H54 (cell line): ENCODE measurements around the gene ST3GAL5.

ENCODE experiments used
- DNase-seq: peaks from one replicate; pipeline ENCODE4 v3.0.0; 2011; ENCODE audit warnings: low spot score, mixed read lengths; ENCODE audit not compliant: insufficient read length
- FAIRE-seq: peaks from 3 replicates; lab custom pipeline; 2011; peaks lifted over from hg19 to GRCh38; lab: Jason Lieb, UNC
- POLR2A ChIP-seq: IDR thresholded peaks from 2 replicates; pipeline ENCODE4 v1.6.1; 2011; ENCODE audit warnings: low read depth, mild to moderate bottlenecking, low read length

The ST3GAL5 gene

DNA sequence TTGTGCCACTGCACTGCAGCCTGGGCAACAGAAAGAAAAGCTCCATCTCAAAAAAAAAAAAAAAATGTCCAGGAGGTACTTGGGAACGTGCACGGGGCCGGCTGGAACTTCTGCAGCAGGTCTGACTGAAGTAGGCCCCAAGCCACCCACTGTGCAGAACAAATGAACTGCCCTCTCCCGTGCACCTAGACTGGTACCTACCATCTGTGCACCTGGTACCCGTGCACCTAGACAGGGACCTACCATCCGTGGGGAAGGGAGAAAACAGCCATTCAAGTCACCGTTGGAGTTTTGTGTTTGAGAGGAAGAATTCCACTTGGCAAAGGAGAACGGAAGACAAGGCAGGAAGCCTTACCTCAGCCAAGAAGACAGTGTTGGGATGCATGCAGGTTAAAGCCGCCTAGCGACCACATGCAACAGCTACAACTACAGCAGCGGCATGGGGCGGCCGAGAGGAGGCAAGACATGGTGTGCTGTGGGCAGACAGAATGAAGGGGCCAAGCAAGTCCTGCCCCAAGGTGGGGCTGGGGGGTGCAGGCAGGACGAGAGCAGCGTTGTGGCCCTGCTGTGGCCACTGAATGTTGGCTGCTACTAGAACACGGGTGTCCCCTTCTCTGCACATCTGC is 16.1 kb downstream of the ST3GAL5 start:
- no peak for FAIRE-seq

DNA sequence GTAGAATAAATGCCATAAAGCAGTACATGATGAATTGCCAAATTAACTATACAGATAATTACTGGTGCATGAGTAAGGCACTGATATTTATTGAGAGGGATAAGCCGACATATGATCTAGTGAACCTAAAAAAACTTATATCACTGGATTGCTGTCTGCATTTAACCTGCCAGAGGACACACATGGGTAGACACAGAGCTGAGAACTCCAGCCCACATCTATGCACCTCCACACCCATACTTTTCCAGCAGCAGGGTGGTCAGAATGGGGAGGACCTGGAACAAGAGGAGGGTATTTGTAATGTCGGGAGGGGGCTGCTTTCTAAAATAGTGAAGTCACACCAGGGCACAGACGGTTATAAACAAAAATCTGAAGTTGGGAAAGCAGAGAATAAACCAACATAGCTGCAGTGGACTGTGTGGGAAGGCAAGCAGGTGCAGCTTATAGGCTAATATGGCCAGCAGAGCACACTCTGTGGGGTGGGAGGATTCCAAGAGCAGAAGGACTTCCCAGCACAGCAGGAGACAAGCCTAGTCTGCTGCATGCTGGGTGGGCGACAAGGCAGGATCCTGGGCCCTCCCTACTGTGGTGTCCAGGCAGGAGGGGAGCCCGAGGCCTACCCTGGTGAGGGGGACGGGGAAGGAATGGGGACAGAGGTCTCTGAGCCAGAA is 17.2 kb downstream of the ST3GAL5 start:
- no peak for DNase-seq
- no peak for TF ChIP-seq POLR2A
- FAIRE-seq: no peak

More for the DNA sequence above, 16.1 kb downstream of the ST3GAL5 start:
- TF ChIP-seq POLR2A: no peak
- DNase-seq: no peak

DNA sequence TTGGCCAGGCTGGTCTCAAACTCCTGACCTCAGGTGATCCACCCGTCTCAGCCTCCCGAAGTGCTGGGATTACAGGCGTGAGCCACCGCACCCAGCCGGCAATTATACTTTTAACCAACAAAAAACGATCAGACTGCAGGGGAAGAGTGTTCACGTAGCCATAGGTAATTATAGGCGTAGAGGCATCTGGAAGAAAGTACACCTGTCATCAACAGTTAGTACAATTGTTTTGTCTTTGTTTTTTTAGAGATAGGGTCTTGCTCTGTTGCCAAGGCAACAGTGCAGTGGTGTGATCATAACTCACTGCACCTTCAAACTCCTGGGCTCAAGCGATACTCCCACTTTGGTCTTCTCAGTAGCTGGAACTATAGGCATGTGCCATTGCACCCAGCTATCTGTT is 20.0 kb downstream of the ST3GAL5 start:
- DNase-seq (no peak), FAIRE-seq (no peak)
- TF ChIP-seq POLR2A: no peak

DNA sequence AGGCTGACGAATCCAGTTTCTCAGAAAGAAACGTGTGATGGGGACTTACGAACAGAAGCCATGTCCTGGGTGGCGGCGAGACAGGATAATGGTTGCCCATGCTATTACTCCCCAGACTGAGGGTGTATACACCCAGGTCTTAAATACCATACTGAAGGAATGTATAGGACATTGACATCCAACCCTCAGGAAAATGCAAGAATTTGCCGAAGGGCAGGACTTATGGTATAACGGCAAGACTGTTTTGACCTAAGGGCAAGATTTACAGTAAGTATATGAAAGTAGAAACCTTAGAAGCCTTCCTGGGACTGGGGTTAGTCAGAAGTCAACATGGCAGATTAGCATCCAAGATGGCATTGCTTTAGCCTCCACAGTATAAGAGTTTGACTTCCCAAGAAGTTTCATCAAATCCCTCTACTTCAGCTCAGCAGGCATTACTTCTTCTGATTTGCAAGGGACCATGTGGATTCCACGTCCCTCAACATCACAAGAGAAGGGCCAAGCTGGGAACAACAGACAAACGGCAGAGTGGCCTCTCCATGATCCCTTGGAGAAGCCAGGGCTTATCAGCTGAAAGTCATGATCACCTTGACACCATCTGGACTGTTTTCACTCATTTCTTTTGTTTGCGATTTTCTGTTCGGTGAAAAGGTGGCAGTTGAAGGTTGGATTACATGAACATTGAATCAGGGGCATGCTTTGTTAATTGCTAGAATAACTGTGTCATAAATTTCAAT is 21.1 kb downstream of the ST3GAL5 start:
- DNase-seq (no peak), FAIRE-seq (no peak)
- no peak for TF ChIP-seq POLR2A

DNA sequence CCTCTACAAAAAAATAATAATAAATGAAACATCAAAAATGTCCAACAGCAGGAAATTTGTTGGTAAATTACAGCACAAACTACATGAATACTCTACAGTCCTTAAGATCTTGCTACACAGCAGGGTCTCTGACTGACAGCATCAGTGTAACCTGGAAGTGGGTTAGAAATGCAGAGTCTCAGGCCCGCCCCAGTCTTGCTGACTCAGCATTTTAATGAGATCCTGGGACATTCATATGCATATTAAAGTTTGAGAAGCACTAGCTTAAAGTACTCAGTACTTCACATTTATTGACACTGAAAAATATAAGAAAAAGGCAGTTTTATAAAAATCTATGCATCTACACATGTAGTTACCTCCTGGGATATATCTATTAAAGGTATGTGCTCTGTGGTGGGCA is 21.7 kb downstream of the ST3GAL5 start:
- DNase-seq (no peak), FAIRE-seq (no peak)
- no peak for TF ChIP-seq POLR2A

DNA sequence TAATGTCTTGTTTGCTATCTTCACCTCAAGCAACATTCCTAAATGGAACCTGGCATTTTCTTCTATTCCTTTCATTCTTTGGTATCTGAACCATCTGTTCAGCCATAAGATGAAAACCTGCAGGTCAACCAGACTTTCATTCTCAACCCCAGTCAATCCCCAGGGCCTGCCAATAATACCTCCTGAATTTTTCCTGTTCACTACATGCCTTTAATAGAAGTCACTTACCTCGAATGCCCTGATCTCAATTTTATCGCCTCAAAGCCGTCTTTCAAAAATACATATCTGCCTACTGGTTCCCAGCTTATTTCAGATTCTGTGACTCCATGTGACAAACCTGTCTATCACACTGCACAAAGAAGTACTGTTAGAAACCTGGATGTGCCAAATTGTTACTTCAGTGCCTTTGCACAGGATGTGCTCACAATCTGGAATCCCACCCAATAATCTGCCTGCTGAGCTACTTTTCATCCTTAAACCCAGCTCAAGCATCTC is 22.6 kb downstream of the ST3GAL5 start:
- TF ChIP-seq POLR2A: no peak
- DNase-seq (no peak), FAIRE-seq (no peak)

DNA sequence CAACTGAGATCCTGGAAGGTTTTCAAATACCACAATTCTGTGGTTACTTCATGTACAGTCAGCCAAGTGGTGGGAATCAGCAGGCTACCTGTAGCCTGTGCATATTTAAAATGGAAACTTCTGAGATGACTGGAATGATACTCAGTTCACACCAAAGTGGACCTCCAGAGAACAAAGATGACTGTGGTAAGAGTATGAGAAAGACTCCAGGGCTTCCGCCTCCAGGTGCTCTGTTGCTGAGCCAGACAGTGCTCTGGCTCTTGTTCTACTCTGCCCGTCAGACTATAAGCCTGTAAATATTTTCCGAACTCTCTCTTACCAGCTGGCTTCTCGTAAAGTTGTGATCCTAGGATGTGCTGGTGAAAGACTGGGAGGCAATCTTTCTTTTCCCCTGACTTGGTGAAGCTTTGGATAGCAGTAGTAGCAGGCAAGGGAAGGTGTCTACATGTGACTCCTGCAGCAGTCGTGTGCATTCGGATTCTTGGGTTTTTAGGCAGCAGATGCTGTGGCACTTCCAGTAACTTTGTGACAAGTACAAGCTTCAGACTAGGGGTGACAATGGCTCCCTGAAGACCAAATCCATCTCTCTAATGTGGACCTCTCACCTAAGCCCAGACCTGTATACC is 23.1 kb downstream of the ST3GAL5 start:
- DNase-seq (no peak), FAIRE-seq (no peak)
- TF ChIP-seq POLR2A: no peak

DNA sequence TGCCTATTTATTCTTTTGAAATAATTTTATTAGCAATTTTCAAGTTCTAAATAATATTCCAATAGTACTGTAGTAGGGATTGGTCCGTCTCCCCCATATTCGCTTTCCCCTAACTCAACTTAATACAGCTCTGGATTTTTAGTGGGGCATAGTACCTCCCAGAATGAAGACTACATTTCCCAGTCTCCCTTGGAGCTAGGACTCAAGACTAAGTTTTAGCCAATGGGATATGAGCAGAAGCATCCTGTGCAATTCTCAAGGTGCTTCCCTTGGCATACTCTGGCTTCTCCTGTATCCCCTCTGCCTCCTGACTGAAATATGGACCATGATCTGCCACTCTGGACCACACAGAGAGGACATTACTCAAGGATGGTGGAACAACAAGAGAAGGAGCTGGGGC is 24.1 kb downstream of the ST3GAL5 start:
- TF ChIP-seq POLR2A: no peak
- FAIRE-seq: no peak
- DNase-seq: no peak

DNA sequence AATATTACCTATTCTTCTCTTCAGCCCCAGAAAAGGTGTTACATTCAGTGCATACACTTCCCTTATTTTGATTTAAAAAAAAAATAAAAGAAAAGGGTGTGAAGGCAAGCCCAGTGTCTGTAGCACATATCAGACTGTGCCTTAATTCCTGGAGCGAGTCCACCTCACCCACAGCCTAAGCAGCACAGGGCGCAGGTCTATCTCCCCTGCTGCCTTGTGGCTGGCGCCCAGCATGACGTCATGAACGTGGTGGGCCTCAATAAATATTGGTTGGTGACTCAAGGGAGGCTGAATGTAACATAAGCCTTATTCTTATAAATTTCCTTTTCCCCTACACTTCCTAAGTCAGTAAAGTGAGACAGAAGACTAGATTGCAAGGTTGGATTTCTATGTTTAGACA is 26.4 kb downstream of the ST3GAL5 start:
- no peak for FAIRE-seq
- TF ChIP-seq POLR2A: no peak

DNA sequence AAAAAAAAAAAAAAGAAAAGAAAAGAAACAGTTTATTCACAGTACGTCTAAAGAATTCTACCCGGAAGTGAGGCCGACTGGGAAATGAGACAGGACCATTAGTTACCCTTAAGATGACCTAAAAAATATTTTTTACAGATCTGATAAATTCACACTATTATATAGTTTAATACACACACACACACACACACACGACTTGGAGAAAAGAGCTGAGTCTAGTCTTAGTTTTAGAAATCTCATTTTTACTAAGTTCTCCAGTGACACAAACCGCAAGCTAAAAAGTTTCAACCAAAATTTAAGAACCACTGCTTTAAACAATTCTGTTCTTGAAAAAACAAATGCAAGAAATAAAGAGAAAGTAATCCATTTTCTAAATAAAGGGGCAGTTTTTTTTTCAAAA is 27.1 kb downstream of the ST3GAL5 start:
- TF ChIP-seq POLR2A: no peak
- FAIRE-seq (no peak), DNase-seq (no peak)

More for the DNA sequence above, 26.4 kb downstream of the ST3GAL5 start:
- DNase-seq: no peak

DNA sequence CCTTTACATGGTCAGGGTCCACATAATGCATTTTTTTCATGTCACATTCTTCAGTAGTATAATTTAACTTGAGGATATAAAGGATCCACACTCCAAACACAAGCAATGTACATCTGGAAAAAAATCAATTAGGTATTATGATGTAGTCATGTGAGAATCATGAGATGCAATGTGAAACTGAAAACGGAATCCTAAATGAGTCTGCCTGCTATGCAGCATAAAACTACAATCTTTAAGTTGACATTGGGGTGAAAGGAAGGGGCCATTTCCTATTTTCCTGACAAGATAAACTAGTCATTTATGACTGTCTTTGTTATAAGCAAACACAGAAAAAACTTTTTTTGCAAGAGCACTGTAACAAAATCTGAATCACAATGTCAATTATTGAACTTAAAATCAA is 27.6 kb downstream of the ST3GAL5 start:
- TF ChIP-seq POLR2A: no peak
- DNase-seq: no peak
- no peak for FAIRE-seq

DNA sequence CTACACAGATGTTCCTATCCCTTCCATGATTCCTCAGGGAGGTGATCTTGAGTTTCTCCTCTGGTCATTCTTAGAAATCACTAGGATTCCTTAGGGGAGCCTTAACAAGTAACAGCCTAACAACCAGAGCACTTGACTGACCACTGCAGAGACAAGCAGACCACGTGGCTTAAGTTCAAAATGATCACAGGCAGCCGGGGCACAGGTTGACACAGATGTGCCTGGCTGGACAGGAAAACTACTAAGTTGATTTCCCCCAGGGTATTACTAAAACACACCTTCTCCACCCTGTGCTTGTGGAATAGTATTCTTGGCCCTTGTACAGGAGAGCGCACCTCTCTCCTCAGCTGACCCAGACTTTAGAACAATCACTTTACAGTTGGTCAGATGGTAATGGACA is 29.9 kb downstream of the ST3GAL5 start:
- FAIRE-seq: no peak
- DNase-seq: no peak
- no peak for TF ChIP-seq POLR2A

DNA sequence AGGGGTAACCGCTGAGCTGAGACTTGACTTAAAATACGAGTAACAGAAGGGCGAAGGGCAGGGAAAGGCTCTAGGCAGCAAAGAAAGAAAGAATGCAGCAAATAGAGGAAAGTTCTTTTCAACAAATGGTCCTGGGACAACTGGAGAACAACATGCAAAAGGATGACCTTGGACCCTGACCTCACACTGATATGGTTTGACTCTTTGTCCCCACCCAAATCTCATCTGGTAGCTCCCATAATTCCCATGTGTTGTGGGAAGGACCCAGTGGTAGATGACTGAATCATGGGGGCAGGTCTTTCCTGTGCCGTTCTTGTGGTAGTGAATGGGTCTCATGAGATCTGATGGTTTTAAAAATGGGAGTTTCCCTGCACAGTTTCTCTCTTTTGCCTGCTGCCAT is 33.9 kb downstream of the ST3GAL5 start:
- no peak for FAIRE-seq
- no peak for TF ChIP-seq POLR2A

DNA sequence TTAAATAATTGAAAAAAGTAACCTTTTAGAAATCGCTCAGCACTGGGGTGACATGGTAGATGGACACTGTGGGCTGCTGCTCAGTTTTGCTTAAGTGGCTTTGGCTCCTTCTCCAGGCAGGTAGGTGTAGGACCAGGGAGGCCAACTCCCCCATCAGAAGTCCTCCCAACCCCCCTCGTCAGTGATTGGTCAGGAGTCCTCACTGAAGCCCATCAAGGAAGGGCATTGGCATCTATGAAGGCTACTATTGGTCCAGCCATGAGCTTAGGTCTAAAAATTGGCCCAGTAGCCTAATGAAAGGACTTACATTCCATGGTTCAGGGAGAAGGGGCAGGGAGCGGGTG is 34.7 kb downstream of the ST3GAL5 start:
- no peak for DNase-seq
- FAIRE-seq: no peak
- no peak for TF ChIP-seq POLR2A

More for the DNA sequence above, 33.9 kb downstream of the ST3GAL5 start:
- DNase-seq: no peak
